PFSK-1 (cell line): Measurements from ENCODE around the gene MTURN.

Experiments
- FOXP2 ChIP-seq: optimal IDR thresholded peaks from 2 replicates; pipeline ENCODE3; 2011; ENCODE audit warnings: borderline replicate concordance, control low read depth, inconsistent platforms; ENCODE audit not compliant: insufficient read depth; ENCODE audit errors: extremely low read length, extremely low read depth
- POLR2AphosphoS5 ChIP-seq: IDR thresholded peaks from 2 replicates; pipeline ENCODE4 v1.6.1; 2012; ENCODE audit warnings: low read depth, mild to moderate bottlenecking, control low read depth, low read length, moderate library complexity
- REST ChIP-seq, 2 experiments: IDR thresholded peaks; 2 replicates each; pipeline versions ENCODE4 v1.6.1 to v1.8.0; 2011 to 2012; ENCODE audit warnings: low read depth in 2 of 2, low read length in 2 of 2, control low read depth in 1 of 2, inconsistent platforms in 1 of 2, mild to moderate bottlenecking in 1 of 2, moderate library complexity in 1 of 2; ENCODE audit not compliant: insufficient read depth in 1 of 2
- SIN3A ChIP-seq: IDR thresholded peaks from 2 replicates; pipeline ENCODE4 v1.6.1; 2012; ENCODE audit warnings: mild to moderate bottlenecking, low read length, moderate library complexity, borderline replicate concordance; ENCODE audit not compliant: insufficient read depth
- TAF1 ChIP-seq: IDR thresholded peaks from 2 replicates; pipeline ENCODE4 v1.6.1; 2012; ENCODE audit warnings: low read length, control low read depth, borderline replicate concordance; ENCODE audit not compliant: insufficient read depth

MTURN gene

GRCh38 chr7:30114536-30115238 lies 20.1 kb upstream of the MTURN start:
- TF ChIP-seq FOXP2 (no peak), TAF1 (no peak), POLR2AphosphoS5 (no peak), REST (IDR thresholded peaks at IDR 0.05; ENCODE audit: insufficient read depth in 1 of 2, low read depth in 2 of 2, low read length in 2 of 2) (no peak), SIN3A (no peak)

- TF ChIP-seq POLR2AphosphoS5 (no peak), REST (IDR thresholded peaks at IDR 0.05; ENCODE audit: insufficient read depth in 1 of 2, low read depth in 2 of 2, low read length in 2 of 2) (no peak), FOXP2 (no peak), SIN3A (no peak), TAF1 (no peak)
Measured at GRCh38 chr7:30115709-30116297, 19.0 kb upstream of the MTURN start.

- TF ChIP-seq SIN3A = no peak
- no peak for TF ChIP-seq FOXP2
Measured at GRCh38 chr7:30116771-30117170, 18.0 kb upstream of the MTURN start.

GRCh38 chr7:30117896-30118295 lies 16.9 kb upstream of the MTURN start:
- TF ChIP-seq POLR2AphosphoS5 (no peak), REST (IDR thresholded peaks at IDR 0.05; ENCODE audit: insufficient read depth in 1 of 2, low read depth in 2 of 2, low read length in 2 of 2) (no peak), FOXP2 (no peak), SIN3A (no peak), TAF1 (no peak)

GRCh38 chr7:30119890-30120577 lies 14.8 kb upstream of the MTURN start:
- TF ChIP-seq SIN3A (no peak), TAF1 (no peak), FOXP2 (no peak), POLR2AphosphoS5 (no peak), REST (IDR thresholded peaks at IDR 0.05; ENCODE audit: insufficient read depth in 1 of 2, low read depth in 2 of 2, low read length in 2 of 2) (no peak)
